HK-2 (cell line): ENCODE results near the gene HBS1L.

Experiments used
- DNase-seq: peaks from one replicate; pipeline ENCODE4 v3.0.0-alpha.2; 2018; ENCODE audit not compliant: unreplicated experiment

HBS1L gene

DNA sequence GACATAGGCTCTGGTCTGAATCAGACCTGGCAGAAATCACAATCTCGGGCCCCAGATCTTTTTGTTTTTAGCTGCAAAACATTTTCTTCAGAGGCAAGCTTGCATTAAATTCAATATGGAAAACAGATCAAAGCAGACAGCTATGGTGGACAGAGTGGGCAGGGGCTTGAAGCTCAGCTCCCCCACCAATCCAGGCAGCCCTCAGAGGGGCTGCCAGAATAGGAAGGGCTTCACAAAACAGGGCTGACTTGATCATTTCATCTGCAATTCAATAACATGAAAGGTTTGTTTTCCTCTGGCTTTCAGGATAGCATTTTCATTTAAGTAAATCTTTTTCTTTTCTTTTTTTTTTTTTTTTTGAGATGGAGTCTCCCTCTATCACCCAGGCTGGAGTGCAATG is 55.5 kb downstream of the HBS1L start:
- no peak for DNase-seq

DNA sequence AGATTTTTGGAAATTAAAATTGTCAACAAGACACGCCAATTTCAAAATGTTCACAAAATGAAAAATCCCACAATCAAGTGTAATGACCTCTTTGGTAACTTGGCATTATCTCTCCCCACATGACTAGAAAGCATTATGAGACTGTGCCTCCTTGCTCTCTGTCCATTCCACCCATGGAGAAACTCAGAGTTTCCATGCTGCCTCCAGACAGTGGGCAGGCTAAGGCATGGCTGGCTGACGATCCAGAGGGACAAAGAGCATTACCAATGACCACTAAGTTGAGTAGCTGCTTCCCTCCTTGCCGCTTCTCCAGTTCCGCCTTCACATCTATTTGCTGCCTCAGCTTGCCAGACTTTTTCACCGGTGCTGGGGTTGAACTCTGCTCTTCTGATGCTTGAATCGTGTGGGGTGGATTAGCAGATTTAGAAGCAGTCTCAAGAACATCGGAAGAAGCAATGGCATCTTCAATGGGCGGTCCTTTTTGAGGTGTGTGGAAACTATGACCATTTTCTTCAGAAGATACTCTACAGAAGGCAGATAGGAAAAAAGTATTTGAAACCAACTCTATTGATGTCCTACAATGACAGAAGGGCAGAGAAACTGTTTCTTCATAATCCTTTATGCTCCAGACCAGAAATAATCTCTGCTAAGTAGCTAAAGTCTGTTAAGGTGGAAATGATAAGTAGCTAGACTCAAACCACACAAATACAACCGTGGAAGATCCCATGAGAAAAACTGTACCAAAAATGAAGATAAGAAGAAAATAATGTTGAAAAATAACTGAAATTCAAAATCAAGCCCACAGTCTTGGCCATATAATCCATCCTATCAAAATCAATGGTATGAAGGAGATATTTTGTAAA is 57.3 kb downstream of the HBS1L start:
- no peak for DNase-seq

DNA sequence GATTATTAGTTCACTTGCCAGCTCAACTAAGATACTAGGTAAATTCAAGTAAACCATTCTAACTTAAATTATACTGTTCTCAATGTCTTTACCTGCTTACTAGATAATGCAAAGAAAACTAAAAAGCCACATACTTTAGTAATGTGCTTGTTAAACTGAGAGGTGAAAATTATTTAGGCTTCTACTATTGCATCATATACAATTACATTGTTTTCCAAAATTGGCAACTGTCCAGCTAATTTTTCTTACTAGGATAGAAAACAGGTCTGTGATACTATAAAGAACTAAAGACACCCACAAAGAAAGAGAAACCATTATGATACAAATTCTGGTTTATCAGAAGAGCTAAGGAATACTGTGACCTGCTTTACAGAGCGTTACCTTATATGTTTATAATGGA is 59.1 kb downstream of the HBS1L start:
- DNase-seq: no peak

DNA sequence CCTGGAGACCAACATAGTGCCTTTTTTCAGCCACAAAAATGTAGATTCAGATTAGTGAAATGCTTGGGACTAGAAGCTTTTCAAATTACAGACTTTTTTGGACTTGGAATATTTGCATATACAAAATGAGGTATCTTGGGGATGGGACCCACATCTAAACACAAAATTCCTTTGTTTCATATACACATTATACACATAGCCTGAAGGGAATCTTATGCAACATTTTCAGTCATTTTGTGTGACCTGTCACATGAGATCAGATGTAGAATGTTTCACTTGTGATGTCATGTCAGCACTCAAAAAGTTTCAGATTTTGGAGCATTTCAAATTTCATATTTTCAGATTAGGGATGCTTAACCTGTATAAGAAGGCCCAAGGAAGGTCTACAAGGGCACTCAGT is 60.2 kb downstream of the HBS1L start:
- no peak for DNase-seq

DNA sequence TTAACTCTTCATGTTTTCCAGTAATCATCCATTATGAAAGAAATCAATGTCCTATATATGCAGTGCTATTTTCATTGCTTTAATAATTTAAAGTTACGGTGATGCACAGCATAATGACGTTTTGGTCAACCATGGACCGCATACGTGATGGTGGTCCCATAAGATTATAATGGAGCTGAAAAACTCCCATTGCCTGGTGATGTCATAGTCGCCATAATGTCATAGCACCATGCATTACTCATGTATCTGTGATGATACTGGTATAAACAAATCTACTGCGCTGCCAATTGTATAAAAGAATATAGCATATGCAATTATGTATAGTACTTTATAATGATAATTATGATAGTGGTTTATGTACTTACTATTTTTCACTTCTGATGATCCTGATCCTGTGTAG is 62.5 kb downstream of the HBS1L start:
- DNase-seq: no peak

DNA sequence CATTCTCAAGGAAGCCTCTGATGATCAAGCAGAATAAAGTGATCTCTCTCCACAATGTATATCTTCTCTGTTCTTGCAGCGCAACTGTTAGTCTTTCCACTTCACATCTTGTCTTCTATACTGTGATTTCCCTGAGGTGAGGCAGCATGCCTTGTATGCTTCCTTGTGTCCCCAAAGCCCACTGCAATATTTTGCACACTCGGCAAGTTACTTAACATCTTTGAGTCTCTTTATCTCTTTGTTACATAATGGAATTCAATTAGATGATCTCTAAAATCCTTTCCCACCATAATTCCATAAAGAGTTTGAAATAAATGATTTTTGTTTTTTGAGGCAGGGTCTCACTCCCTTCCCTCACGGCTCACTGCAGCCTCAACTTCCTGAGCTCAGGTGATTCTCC is 64.4 kb downstream of the HBS1L start:
- DNase-seq: no peak

DNA sequence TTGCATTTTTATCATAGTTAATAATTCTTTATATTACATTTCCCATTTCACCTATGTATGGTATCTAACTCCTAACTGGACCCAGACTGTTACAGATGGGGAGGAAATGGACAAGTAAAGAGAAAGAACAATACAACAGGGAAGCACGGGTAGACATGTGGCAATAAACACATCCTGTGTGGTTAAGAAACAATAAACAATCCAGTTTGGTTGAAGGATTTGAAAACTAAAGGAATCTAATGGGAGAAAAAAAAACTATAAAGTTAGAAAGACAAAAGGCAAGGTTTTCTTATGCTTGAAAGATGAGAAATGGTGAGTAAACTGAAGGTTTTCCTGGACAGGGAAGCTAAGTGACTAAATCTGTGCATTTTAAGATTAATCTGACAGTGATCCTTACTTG is 69.8 kb downstream of the HBS1L start:
- no peak for DNase-seq

DNA sequence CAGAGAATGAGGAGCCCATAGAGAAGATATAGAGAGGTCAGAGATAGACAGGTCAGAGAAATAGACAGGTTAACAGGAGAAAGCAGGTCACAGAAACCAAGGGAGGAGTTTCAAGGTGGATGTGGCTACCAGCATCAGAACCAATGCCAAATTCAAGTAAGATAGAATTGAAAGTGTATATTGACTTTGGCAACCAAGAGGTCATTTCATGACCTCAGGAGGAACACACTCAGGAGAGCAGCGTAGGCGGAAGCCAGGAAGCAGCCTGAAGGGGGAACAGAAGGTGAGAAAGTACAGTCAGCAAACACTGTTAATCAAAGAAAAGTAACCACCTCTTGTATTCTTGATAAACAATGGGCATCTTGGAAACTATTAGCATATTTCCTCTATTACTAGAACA is 70.8 kb downstream of the HBS1L start:
- DNase-seq: no peak

DNA sequence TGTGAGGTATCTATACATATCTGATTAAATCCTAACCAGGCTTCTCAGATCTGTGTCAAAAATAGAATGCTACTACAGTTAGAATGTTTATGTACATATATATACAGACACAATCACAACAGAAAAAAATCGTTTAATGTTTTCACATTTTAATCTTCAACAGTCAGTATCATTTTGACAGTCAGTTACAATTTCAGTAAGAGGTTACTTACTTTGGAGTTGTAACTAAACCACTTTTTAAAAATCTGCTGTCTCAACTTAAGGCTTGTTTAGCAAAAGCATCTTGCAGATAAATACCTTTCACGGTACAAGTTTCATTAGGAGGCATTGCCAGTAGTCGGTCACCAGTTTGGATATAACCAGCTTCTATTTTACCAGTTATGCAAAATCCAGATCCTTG is 72.5 kb downstream of the HBS1L start:
- DNase-seq: no peak

DNA sequence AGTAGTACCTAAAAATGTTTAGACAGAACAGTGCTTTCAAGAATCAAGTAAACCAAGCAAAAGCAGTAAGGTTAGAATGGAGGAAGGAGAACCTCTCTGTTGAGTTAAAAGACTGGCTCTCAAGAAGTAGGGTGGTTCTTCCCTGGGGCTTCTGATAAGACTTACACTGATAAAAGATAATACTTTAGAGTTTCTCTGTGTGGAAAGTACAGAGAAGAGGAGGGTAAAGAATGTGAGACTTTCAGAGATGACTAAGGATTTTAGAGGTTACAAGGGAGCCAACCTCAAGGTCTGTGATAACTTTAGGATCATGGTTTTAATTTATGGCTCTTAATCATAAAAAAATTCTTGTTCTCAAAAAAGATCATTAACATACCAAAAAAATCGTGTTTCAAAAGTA is 73.8 kb downstream of the HBS1L start:
- no peak for DNase-seq

DNA sequence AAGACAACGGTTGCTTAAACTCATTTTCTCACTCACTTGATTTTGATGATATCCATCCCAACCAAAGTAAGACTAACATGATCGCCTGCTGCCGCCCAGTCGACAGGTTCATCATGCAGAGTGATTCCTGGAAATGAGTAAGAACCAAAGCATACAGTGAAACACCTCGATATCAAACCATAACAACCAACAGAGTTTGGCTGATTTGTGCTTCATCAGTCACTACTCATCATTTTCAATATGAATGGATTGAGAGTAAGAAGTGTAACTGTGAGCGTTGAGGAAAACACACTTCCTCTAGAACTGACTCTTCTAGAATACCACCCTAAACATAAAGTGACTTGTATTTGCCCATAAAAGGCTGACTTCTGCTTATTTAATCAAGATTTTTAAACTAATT is 75.5 kb downstream of the HBS1L start:
- DNase-seq: no peak

DNA sequence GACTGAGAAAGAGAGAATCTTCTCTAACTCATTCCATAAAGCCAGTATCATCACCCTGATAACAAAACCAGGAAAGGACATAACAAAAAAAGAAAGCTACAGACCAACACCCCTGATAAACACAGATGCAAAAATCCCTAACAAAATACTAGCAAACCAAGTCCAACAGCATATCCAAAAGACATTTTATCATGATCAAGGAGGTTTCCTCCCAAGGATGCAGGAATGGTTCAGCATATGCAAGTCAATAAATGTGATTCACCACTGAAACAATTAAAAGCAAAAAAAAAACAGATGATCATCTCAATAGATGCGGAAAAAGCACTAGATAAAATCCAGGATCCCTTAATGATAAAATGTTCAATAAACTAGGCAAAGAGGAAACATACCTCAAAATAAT is 80.3 kb downstream of the HBS1L start:
- DNase-seq: no peak

DNA sequence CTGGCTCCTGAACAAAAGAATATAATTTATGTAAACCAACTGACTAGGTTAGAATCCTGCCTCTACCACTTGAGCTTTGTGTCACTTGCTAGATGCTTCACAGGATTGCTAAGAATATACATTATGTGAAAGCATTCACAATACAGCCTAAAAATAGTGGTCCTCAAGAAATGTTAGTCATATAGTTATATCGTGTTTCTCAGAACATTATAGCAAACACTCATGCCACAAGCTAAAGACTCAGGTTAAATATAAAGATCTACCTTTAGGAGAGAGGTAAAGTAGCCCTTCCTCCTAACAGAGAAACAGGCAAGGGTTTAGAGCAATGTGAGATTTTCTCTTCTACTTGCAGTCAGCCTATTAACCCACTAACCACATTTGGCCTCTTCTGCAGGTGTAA is 86.9 kb downstream of the HBS1L start:
- no peak for DNase-seq

DNA sequence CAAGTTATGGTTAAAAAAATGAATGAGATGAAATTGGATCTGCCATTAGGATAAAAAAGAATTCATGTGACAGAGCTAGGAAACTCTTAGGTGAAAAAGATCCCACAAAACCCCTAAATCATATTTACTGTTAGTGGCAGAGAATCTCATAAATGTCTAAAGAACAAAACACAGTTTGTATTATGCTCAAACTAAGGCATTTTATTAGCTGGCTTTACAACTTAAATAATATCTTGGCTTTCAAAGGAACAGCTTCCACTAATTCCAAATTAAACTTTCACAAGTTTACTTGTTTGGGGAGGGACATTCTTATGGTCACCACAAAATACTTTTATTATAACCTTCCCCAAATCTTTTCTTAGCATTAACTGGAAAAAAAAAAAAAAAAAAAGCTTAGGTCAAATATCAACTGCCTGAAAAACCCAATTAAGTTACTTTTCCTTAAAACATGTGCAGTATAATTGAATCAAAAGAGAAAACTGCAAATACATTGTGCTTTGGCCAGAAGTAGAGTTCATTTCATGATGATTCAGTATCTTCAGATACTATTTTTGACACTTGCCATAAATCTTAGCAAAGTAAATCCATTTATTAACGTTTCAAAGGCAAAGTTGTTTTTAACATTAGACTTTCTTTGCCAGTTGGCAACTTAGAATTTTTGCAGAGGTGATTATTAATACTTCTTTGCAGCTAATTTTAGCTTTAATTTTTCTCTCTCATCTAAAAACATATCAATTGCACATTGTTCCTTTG is 90.0 kb downstream of the HBS1L start:
- DNase-seq: no peak

DNA sequence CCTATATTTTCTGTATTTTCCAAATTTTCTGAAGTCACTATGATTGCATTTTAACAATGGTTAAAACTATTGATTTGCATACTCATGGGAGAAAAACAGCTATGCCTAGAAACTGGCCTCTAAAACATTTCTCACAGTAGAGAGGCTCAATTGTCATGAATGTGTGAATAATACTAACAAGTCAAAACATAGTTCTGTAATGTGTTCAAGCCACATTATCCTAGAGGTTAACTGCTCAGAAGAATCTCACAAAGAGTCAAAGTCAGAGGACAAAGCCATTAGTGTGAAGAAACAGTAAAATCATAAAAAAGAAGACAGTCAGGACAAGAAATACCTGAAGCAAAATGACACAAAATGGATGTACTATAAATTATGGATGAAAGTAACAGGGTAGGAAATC is 92.2 kb downstream of the HBS1L start:
- DNase-seq: no peak

DNA sequence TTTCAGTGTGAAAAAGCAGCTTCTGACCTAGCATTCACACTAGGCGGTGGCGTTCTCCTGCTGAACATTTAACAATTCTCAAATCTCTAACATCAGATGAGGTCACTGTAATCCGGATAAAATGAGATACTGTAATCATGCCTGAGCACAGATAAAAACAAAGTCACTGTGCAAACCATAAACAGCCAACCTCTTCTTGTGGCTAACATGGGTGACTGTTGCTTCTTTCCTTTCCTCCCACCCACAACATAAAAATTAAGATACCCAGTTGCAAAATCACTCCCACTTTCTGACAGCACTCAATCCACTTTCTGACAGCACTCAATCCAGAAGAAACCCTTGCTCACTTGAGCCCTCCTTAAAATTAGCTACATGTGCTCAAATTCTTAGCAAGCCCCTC is 93.3 kb downstream of the HBS1L start:
- no peak for DNase-seq

DNA sequence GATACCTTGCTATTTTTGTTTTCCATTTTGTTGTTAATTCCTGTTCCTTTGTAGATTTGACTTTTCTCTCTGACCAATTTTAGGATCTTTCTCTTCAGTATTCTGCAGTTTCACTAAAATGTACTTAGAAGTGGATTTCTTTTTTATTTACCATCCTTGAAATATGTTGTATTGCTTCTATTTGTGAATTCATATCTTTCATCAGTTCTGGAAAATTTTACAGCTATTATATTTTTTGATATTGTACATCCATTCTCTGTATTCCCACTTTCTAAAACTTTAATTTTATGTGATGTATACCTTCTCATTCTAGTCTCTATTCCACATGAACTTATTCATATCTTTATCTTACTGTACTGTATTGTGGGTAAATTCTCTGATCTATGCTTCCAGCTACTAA is 95.0 kb downstream of the HBS1L start:
- no peak for DNase-seq

DNA sequence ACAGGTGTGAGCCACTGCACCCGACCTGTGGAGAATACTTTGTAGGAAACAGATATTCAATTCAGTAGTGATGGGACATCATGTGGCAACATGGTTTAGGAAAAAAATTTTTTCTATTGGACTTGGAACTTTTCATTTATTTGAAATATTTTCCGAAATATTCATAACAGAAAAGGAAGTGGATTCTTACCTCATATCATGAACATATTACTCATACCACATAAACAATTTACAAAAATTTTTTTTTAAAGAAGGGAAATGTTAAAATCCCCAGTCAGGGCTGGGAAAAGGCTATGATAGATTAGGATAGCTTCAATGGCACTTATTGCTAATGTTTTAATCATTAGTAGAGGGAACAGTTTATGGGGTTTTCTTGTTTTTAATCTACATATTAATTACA is 97.9 kb downstream of the HBS1L start:
- DNase-seq: no peak

DNA sequence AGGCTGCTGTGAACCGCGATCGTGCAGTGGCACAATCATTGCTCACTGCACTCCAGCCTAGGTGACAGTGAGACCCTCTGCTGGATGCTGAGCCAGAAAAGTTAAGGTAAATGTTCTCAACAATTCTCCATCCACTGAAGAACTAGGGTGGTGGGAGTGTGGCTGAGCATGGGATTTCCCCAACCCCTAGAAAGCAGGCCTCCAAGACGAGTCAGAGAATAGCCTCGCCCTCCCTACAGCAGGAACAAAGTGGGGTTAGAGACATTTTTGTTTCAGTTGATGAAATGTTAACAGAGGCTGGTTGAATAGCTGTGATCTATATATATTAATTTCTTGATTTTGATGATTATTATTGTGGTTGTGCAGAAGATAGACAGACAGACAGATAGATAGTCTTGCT is 98.6 kb downstream of the HBS1L start:
- no peak for DNase-seq

DNA sequence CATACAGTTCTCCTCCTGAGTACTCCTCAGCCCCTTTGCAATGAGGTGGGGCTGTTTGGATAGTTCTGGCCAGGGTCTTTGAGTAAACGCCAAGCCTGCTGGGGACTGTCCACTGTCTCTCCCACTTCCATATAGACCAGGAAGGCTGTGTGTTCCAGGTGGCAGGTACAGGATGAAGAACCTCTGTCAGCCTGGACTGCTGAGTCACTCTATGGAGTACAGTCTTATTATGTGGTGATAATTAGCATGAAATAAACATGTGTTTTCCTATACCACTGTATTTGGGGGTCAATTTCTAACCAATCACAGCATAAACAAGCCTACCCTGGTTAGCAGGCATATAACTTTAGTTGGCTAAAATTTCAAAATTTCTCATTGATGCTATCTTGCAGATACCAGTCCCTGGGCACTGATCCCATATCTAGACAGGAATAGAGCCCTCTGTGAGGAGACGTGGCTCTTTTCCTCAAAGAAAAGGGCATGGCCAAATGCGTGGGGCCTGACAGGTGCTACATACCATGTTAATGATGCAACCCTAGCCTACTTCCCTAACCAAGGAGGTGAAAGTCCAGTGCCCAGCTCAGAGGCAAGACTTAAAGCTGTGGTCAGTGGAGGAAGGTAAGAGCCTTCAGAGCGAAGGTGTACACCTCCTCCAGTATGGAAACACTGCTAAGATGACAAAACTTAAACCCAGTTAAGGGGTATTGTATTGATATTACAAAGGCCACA is 100.2 kb downstream of the HBS1L start:
- DNase-seq: no peak

DNA sequence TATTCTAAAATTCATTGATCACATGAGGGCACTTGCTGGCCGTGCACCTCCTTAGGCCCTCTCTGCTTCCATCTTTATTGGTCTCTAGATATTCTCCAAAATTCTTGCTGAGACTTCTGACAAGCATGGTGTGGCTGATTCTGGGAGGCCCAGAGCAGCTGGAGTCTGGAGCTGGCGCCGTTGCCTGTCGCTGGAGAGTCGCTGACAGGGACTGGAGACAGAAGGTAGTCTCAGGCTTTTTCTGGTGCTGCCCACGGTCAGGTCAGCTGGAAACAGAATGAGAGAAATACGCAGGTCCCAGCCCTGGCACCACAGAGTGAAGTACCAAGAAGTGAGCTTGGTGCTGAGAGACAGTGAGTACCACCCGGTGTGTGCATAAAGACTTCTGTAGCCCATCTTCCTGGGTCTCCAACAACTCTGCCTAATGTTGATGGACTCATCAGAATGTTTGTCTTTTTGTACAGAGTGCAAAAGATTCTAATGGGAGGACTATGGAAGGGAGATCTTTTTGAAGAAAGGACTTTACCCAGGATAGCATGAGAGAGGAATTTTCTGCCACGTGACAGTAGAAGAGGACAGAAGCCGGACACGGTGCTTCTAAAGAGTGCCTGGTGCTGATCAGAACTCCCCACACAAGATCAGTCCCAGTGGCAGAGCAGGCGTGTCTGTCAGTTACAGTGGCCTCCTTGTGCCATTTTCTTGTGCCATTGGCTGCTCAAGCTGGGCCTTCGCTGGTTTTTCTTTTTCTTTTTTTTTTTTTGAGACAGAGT is 102.9 kb downstream of the HBS1L start:
- DNase-seq: no peak

DNA sequence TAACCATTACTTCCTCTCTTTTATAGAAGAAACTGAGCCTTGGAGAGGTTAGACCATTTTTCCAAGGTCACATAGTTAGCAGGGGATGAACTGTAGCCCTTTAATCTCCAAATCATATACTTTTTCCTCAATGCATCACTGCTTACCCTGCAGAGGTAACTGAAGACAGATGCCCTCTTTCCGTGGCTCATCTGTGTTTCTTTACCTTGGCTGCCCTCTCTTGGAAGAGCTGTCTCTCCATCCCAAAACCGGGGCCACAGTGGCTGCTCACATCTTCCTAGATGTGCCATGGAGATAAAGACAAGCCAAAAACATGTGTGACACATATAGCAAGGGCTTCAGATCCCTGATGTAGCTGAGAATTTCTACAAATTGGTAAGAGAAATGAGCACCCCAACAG is 104.1 kb downstream of the HBS1L start:
- no peak for DNase-seq
